Endothelial cell of umbilical vein (primary cell): Measurements from ENCODE around the gene S100A14. TPM values are rescaled to one million over a fixed set of nuclear protein-coding genes. Genes with fewer than 3 reads are reported as not detected.

Source experiments
- BruUV-seq: library from RNA; stranded (reverse); fragments of 400-500 nt; replicated peaks from 2 replicates; lab custom pipeline; 2021; lab: Mats Ljungman, UMichigan
- CTCF ChIA-PET: fragments of 300-600, 350-600 bp; sonication (Branson Sonifier 250); formaldehyde crosslinking; loops from one replicate; lab custom pipeline; 2021; ENCODE audit warnings: antibody characterized with exemption, inconsistent platforms; lab: Charles Lee
- POLR2A ChIA-PET: fragments of 300-600, 350-600 bp; sonication (Branson Sonifier 250); formaldehyde crosslinking; loops from one replicate; lab custom pipeline; 2021; ENCODE audit warnings: antibody characterized with exemption, inconsistent platforms; lab: Charles Lee
- DNase-seq: peaks from one replicate; pipeline ENCODE4 v3.0.0-alpha.2; 2011; ENCODE audit warnings: low read depth, low spot score
- FAIRE-seq: peaks from 2 replicates; lab custom pipeline; 2011; peaks lifted over from hg19 to GRCh38; lab: Jason Lieb, UNC
- H2AFZ ChIP-seq: 2 replicates; pipeline ENCODE4 v1.6.0; 2012; ENCODE audit warnings: low read depth, low read length, control low read depth, inconsistent platforms
- H3K27ac ChIP-seq: 2 replicates; pipeline ENCODE4 v1.5.1; 2011; ENCODE audit warnings: low read depth, mild to moderate bottlenecking, control low read depth, low read length, moderate library complexity; ENCODE audit not compliant: insufficient read depth
- H3K27me3 ChIP-seq, 2 experiments: 2 replicates each; pipeline versions ENCODE4 v1.6.0 to v1.6.1; 2011; ENCODE audit warnings: low read length in 2 of 2, mixed read lengths in 1 of 2; ENCODE audit not compliant: control insufficient read depth in 2 of 2, insufficient read depth in 2 of 2
- H3K36me3 ChIP-seq, 2 experiments: 2 replicates in 1 of 2; 3 replicates in 1 of 2; pipeline ENCODE4 v1.5.1; 2011; ENCODE audit warnings: low read length in 2 of 2, mild to moderate bottlenecking in 1 of 2, moderate library complexity in 1 of 2; ENCODE audit not compliant: control insufficient read depth in 2 of 2, insufficient read depth in 2 of 2; ENCODE audit errors: extremely low read depth in 1 of 2
- H3K4me1 ChIP-seq: 3 replicates; pipeline ENCODE4 v1.5.1; 2011; ENCODE audit warnings: mild to moderate bottlenecking, low read length; ENCODE audit not compliant: control insufficient read depth, insufficient read depth; ENCODE audit errors: extremely low read depth
- H3K4me2 ChIP-seq: 2 replicates; pipeline ENCODE4 v1.6.1; 2011; ENCODE audit warnings: low read length, control low read depth, mixed read lengths; ENCODE audit not compliant: insufficient read depth
- H3K4me3 ChIP-seq, 3 experiments: fragments of 200-600 bp in 1 of 3; sonication (generic), shearing (Covaris generic) in 1 of 3; replicated peaks in 1 of 3; 2 replicates each; pipeline ENCODE4 v1.5.1; 2011 to 2016; ENCODE audit warnings: control low read depth in 3 of 3, low read length in 3 of 3, mild to moderate bottlenecking in 2 of 3, inconsistent platforms in 1 of 3, low read depth in 1 of 3, moderate library complexity in 1 of 3; ENCODE audit not compliant: insufficient read depth in 1 of 3
- H3K79me2 ChIP-seq: 2 replicates; pipeline ENCODE4 v1.6.0; 2012; ENCODE audit warnings: low read length, inconsistent platforms; ENCODE audit not compliant: control insufficient read depth, insufficient read depth
- H3K9ac ChIP-seq: replicated peaks from 2 replicates; pipeline ENCODE3; 2011; ENCODE audit warnings: low read length, control low read depth; ENCODE audit not compliant: insufficient read depth; ENCODE audit errors: extremely low read depth
- H3K9me1 ChIP-seq: replicated peaks from 3 replicates; pipeline ENCODE4 v1.6.0; 2011; ENCODE audit warnings: mild to moderate bottlenecking, low read length; ENCODE audit not compliant: control insufficient read depth, insufficient read depth; ENCODE audit errors: extremely low read depth
- H3K9me3 ChIP-seq: replicated peaks from 2 replicates; pipeline ENCODE4 v1.5.1; 2012; ENCODE audit warnings: low read length, inconsistent platforms; ENCODE audit not compliant: control insufficient read depth, insufficient read depth
- H4K20me1 ChIP-seq: replicated peaks from 2 replicates; pipeline ENCODE3; 2011; ENCODE audit warnings: mild to moderate bottlenecking, low read length; ENCODE audit not compliant: control insufficient read depth, insufficient read depth; ENCODE audit errors: extremely low read depth
- CTCF ChIP-seq, 2 donors: IDR thresholded peaks; 1 replicate in 1 of 2; 2 replicates in 1 of 2; pipeline ENCODE4 v1.5.1; 2011; ENCODE audit warnings: low read length in 2 of 2, mild to moderate bottlenecking in 2 of 2, moderate library complexity in 2 of 2, control low read depth in 1 of 2, inconsistent platforms in 1 of 2, low read depth in 1 of 2; ENCODE audit not compliant: insufficient read depth in 1 of 2; ENCODE audit errors: extremely low read depth in 1 of 2
- EZH2 ChIP-seq: IDR thresholded peaks from 2 replicates; pipeline ENCODE4 v1.6.1; 2012; ENCODE audit warnings: borderline replicate concordance, low read depth, mild to moderate bottlenecking, moderate library complexity, low read length, inconsistent platforms; ENCODE audit not compliant: severe bottlenecking
- FOS ChIP-seq: IDR thresholded peaks from 2 replicates; pipeline ENCODE4 v1.6.1; 2011; ENCODE audit warnings: mild to moderate bottlenecking, low read length, moderate library complexity, borderline replicate concordance; ENCODE audit not compliant: insufficient read depth
- GATA2 ChIP-seq: IDR thresholded peaks from 2 replicates; pipeline ENCODE4 v1.7.0; 2011; ENCODE audit warnings: low read depth, mild to moderate bottlenecking, moderate library complexity, mixed read lengths, low read length; ENCODE audit not compliant: insufficient read length, insufficient read depth
- JUN ChIP-seq: IDR thresholded peaks from 2 replicates; pipeline ENCODE4 v1.6.1; 2011; ENCODE audit warnings: borderline replicate concordance, low read depth; ENCODE audit not compliant: insufficient read length, insufficient read depth
- MAX ChIP-seq: IDR thresholded peaks from 2 replicates; pipeline ENCODE4 v1.6.1; 2011; ENCODE audit not compliant: insufficient read depth, insufficient read length
- MYC ChIP-seq: IDR thresholded peaks from one replicate; pipeline ENCODE4 v1.6.1; 2011; ENCODE audit warnings: mild to moderate bottlenecking, low read depth, low read length
- POLR2A ChIP-seq: IDR thresholded peaks from 2 replicates; pipeline ENCODE4 v1.6.1; 2012; ENCODE audit warnings: low read depth, mild to moderate bottlenecking, control low read depth, low read length
- POLR2AphosphoS5 ChIP-seq: IDR thresholded peaks from 2 replicates; pipeline ENCODE4 v1.6.1; 2012; ENCODE audit warnings: low read depth, mild to moderate bottlenecking, control low read depth, low read length, moderate library complexity; ENCODE audit not compliant: insufficient read depth
- dilution Hi-C: fragments of 300-500 bp; cut with MboI; formaldehyde crosslinking; loops from one replicate; pipeline ENCODE4 v1.15.0; 2019; ENCODE audit warnings: low sequenced_read_pairs; ENCODE audit not compliant: extremely low pct_ligation_motif_present
- intact Hi-C: fragments of 100-400 bp; cut with micrococcal nuclease; formaldehyde crosslinking; loops from one replicate; pipeline ENCODE4 v1.10.0; 2022
- polyA plus RNA-seq, 4 experiments: library from polyadenylated mRNA; depleted of rRNA in 3 of 4; stranded (reverse) in 3 of 4; unstranded in 1 of 4; fragments of >200 nt; gene quantifications; 2 replicates each; pipeline versions ENCODE4 v1.2.1 to v1.2.3, GENCODE V29; 2011 to 2012; ENCODE audit warnings: missing spikeins in 1 of 4
- total RNA-seq: library from RNA; stranded (reverse); gene quantifications from 2 replicates; pipeline ENCODE4 v1.2.3, GENCODE V29; 2021

S100A14 gene
- total and polyA plus RNA-seq, 2 donors (not counting 3 experiments of a cell fraction or from before 2014, with no cell fraction given), result 0.10 TPM; not detected in 1

- Histone ChIP-seq H3K4me3 (peak overlapping the region; percentile 2 to 87 (median 86)), H3K9ac (peak overlapping the region; percentile 98), H3K36me3 (peaks cover 13% of the 10 kb centered on the region in 2 experiments), H3K9me3 (no peaks in the 10 kb centered on the region), H2AFZ (no peak overlapping the region), H3K27ac (peak overlapping the region; percentile 98), H3K4me1 (peaks cover 40% of the 10 kb centered on the region), H4K20me1 (no peaks in the 10 kb centered on the region), H3K4me2 (peak overlapping the region; percentile 83), H3K9me1 (no peaks in the 10 kb centered on the region), H3K27me3 (no peaks in the 10 kb centered on the region), H3K79me2 (peaks cover 45% of the 10 kb centered on the region)
- ChIA-PET CTCF (interaction anchor here (1.1 to 7.7 kb wide), 8 partner anchors 9 to 98 kb away, joined by 3 to 54 read pairs (median 7); partner anchors contain the start of genes CHTOP, S100A1 and S100A13), POLR2A (interaction anchor here (0.5 to 4.9 kb wide), 11 partner anchors 10 to 42 kb away, joined by 3 to 43 read pairs (median 4); partner anchors contain the start of genes CHTOP, S100A1 and S100A13)
- dilution Hi-C loops (no loop called here), intact Hi-C loops (loop anchor here (1.0 kb wide), 2 partner anchors 36 to 42 kb away; no protein-coding TSS in a partner anchor)
- peak; percentile 34 for TF ChIP-seq POLR2A
- peak; percentile 62 for TF ChIP-seq POLR2AphosphoS5
- no peak for TF ChIP-seq MAX
- FAIRE-seq, result peak; percentile 84
- DNase-seq, result peak; percentile 62
- BruUV-seq, result TSS peak; percentile 38
Observed at GRCh38 chr1:153608089-153608682, 7.9 kb downstream of the S100A14 start.

- POLR2A ChIA-PET, result interaction anchor here (0.6 to 4.9 kb wide), 8 partner anchors 9 to 356 kb away, joined by 3 to 43 read pairs (median 4); partner anchors contain the start of genes CHTOP, S100A1, S100A13 and SLC39A1
Observed at GRCh38 chr1:153607381-153607780, 8.7 kb downstream of the S100A14 start.

More at GRCh38 chr1:153607381-153607780, 8.7 kb downstream of the S100A14 start:
- Histone ChIP-seq H3K4me3 (peak overlapping the region; percentile 2 to 87 (median 86)), H3K9me1 (no peaks in the 10 kb centered on the region), H4K20me1 (no peaks in the 10 kb centered on the region), H3K4me2 (peak overlapping the region; percentile 83), H3K27ac (peak overlapping the region; percentile 98), H3K36me3 (peaks cover 13% of the 10 kb centered on the region in 2 experiments), H3K9me3 (no peaks in the 10 kb centered on the region), H3K9ac (peak overlapping the region; percentile 98), H3K4me1 (peaks cover 40% of the 10 kb centered on the region), H3K27me3 (no peaks in the 10 kb centered on the region), H2AFZ (no peak overlapping the region), H3K79me2 (peaks cover 39% of the 10 kb centered on the region)
- no peak for TF ChIP-seq MYC
- TF ChIP-seq CTCF (IDR thresholded peaks at IDR 0.05; ENCODE audit: extremely low read depth in 1 of 2, insufficient read depth in 1 of 2, low read depth in 1 of 2, low read length in 2 of 2), result no peak
- no peak for TF ChIP-seq POLR2AphosphoS5
- no peak for TF ChIP-seq JUN
- TF ChIP-seq MAX, result no peak
- no peak for TF ChIP-seq EZH2
- no peak for TF ChIP-seq FOS
- no peak for TF ChIP-seq POLR2A
- TF ChIP-seq GATA2, result no peak
- FAIRE-seq (no peak), DNase-seq (no peak)
- BruUV-seq, result no TSS peak
- intact Hi-C loops (no loop called here), dilution Hi-C loops (no loop called here)
- CTCF ChIA-PET, result interaction anchor here (1.1 to 7.7 kb wide), 8 partner anchors 10 to 97 kb away, joined by 3 to 54 read pairs (median 7); partner anchors contain the start of genes CHTOP, S100A1 and S100A13
